Osteocyte (in vitro differentiated cells): Measurements from ENCODE around the gene TIGD6. TPM values are rescaled to one million over a fixed set of nuclear protein-coding genes. Genes with fewer than 3 reads are reported as not detected.

ENCODE experiments used
- DNase-seq: peaks from one replicate; pipeline ENCODE4 v3.0.0; 2021; ENCODE audit warnings: mixed read lengths; ENCODE audit not compliant: unreplicated experiment; ENCODE audit errors: extremely low spot score
- H3K27ac Mint-ChIP-seq: one replicate; pipeline ENCODE4 v1.8.0; 2021; ENCODE audit warnings: mild to moderate bottlenecking, mixed read lengths; ENCODE audit not compliant: unreplicated experiment
- H3K27me3 Mint-ChIP-seq: one replicate; pipeline ENCODE4 v1.8.0; 2021; ENCODE audit warnings: mixed read lengths; ENCODE audit not compliant: unreplicated experiment
- H3K36me3 Mint-ChIP-seq: one replicate; pipeline ENCODE4 v1.8.0; 2021; ENCODE audit warnings: mixed read lengths; ENCODE audit not compliant: unreplicated experiment
- H3K4me1 Mint-ChIP-seq: one replicate; pipeline ENCODE4 v1.8.0; 2021; ENCODE audit warnings: mixed read lengths; ENCODE audit not compliant: unreplicated experiment
- H3K4me3 Mint-ChIP-seq: one replicate; pipeline ENCODE4 v1.8.0; 2021; ENCODE audit warnings: mild to moderate bottlenecking, moderate library complexity, mixed read lengths; ENCODE audit not compliant: unreplicated experiment
- H3K9me3 Mint-ChIP-seq: one replicate; pipeline ENCODE4 v1.8.0; 2021; ENCODE audit warnings: mixed read lengths; ENCODE audit not compliant: unreplicated experiment
- total RNA-seq: library from RNA; stranded (reverse); gene quantifications from 2 replicates; pipeline ENCODE4 v1.2.1, GENCODE V29; 2021
- TF ChIP-seq, protein P1 (sequence below): fragments of 200-600 bp; sonication (generic); IDR thresholded peaks from 2 replicates; pipeline ENCODE4 v1.5.0; 2021; ENCODE audit warnings: antibody characterized with exemption, mild to moderate bottlenecking, moderate library complexity

The TIGD6 gene
- total RNA-seq, 1 donor from 2014 or later: 5.9 TPM

DNA sequence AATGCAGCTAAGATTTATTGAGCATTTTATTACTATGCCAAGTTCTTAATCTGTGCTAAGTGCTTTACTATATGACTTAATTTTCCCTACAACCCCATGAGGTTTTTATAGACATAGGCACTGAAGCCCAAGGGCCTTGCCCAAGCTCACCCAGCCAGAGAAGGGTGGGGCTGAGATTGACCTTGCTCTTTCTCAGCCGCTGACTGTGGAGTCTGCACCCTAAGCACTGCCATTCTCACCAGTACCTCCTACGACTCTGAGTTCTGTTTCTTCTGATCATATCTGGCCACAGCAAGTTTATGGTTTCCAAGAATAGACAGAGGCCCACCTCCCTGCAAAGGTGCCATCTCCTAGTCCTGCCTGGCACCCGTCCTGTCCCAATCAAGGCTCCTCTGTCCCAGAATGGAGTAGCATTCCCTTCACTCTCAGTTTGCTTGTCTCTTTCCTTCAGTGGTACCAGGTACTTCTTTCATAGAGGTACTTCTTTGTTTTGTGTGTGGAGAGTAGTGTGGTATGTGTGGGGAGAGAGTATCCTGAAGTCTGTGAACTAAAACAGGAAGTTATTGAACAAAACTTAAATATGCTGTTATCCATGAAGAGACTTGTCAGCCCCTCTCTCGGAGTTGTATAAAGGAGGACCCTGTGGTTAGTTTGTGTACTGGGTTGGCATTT is 43.3 kb upstream of the TIGD6 start:
- no peak for DNase-seq
- H3K9me3 Mint-ChIP-seq: no peaks in the 10 kb centered on the region
- H3K4me1 Mint-ChIP-seq: peaks cover 37% of the 10 kb centered on the region
- no peaks in the 10 kb centered on the region for H3K27me3 Mint-ChIP-seq
- TF ChIP-seq, protein P1, sequence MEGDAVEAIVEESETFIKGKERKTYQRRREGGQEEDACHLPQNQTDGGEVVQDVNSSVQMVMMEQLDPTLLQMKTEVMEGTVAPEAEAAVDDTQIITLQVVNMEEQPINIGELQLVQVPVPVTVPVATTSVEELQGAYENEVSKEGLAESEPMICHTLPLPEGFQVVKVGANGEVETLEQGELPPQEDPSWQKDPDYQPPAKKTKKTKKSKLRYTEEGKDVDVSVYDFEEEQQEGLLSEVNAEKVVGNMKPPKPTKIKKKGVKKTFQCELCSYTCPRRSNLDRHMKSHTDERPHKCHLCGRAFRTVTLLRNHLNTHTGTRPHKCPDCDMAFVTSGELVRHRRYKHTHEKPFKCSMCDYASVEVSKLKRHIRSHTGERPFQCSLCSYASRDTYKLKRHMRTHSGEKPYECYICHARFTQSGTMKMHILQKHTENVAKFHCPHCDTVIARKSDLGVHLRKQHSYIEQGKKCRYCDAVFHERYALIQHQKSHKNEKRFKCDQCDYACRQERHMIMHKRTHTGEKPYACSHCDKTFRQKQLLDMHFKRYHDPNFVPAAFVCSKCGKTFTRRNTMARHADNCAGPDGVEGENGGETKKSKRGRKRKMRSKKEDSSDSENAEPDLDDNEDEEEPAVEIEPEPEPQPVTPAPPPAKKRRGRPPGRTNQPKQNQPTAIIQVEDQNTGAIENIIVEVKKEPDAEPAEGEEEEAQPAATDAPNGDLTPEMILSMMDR: no peak
- peak overlapping the region; percentile 26 for H3K4me3 Mint-ChIP-seq
- peaks cover 60% of the 10 kb centered on the region for H3K36me3 Mint-ChIP-seq
- peak overlapping the region; percentile 89 for H3K27ac Mint-ChIP-seq

DNA sequence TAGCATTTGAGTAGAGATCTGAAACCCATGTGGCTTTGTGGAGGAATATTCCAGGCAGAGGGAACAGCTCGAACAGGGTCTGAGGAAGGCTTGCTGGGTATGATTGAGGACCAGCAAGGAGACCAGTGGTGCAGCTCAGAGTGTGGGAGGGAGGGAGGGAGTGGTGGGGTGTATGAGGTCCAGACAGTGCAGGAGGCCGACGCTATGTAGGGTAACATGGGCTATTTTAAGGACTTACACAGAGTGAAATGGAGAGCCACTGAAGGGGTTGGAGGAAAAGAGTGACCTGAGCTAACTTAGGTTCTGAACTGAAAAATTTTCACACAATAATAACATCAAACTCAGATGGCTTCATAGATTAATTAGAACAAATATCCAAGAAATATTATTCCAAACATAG is 42.0 kb upstream of the TIGD6 start:
- H3K27ac Mint-ChIP-seq: peak overlapping the region; percentile 67
- H3K27me3 Mint-ChIP-seq: no peaks in the 10 kb centered on the region
- H3K4me1 Mint-ChIP-seq: peaks cover 50% of the 10 kb centered on the region
- H3K4me3 Mint-ChIP-seq: no peak overlapping the region
- no peak for DNase-seq
- TF ChIP-seq, protein P1: no peak
- H3K36me3 Mint-ChIP-seq: peaks cover 62% of the 10 kb centered on the region
- no peaks in the 10 kb centered on the region for H3K9me3 Mint-ChIP-seq

DNA sequence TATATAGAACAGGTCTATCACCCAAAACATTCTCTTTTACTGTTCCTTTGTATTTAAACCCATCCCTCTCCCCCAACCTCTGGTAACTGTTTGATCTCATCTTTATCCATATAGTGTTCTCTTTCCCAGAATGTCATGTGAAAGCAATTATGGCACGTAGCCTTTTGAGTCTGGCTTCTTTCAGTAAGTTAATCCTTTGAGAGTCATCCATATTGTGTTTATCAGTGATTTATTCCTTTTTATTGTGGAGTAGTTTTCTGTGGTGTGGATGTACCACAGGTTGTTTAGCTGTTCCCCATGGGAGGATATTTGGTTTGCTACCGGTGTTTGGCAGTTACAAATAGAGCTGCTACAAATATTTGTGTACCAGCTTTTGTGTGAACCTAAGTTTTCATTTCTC is 38.1 kb upstream of the TIGD6 start:
- peak overlapping the region; percentile 0 for H3K27ac Mint-ChIP-seq
- H3K4me1 Mint-ChIP-seq: peaks cover 57% of the 10 kb centered on the region
- no peaks in the 10 kb centered on the region for H3K9me3 Mint-ChIP-seq
- no peak overlapping the region for H3K4me3 Mint-ChIP-seq
- no peaks in the 10 kb centered on the region for H3K27me3 Mint-ChIP-seq
- DNase-seq: no peak
- TF ChIP-seq, protein P1: no peak
- H3K36me3 Mint-ChIP-seq: peaks cover 76% of the 10 kb centered on the region

DNA sequence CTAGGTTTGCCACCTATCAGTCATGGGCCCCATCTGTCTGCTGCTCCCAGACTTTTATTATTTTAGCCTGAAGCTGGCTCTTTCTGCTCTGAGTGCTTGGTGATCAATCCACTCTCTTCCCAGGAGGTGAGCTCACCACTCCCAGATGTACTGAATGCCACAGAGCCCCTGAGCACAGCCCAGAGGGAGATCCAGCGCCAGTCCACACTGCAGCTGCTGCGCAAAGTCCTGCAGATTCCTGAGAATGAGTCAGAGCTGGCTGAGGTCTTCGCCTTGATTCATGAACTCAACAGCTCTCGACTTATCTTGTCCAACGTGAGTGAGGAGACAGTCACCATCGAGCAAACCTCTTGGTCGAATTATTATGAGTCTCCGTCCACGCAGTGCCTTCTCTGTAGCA is 36.1 kb upstream of the TIGD6 start:
- H3K4me3 Mint-ChIP-seq: no peak overlapping the region
- no peaks in the 10 kb centered on the region for H3K27me3 Mint-ChIP-seq
- peaks cover 75% of the 10 kb centered on the region for H3K36me3 Mint-ChIP-seq
- peaks cover 42% of the 10 kb centered on the region for H3K4me1 Mint-ChIP-seq
- no peaks in the 10 kb centered on the region for H3K9me3 Mint-ChIP-seq
- TF ChIP-seq, protein P1: no peak
- DNase-seq: no peak
- H3K27ac Mint-ChIP-seq: peak overlapping the region; percentile 79

DNA sequence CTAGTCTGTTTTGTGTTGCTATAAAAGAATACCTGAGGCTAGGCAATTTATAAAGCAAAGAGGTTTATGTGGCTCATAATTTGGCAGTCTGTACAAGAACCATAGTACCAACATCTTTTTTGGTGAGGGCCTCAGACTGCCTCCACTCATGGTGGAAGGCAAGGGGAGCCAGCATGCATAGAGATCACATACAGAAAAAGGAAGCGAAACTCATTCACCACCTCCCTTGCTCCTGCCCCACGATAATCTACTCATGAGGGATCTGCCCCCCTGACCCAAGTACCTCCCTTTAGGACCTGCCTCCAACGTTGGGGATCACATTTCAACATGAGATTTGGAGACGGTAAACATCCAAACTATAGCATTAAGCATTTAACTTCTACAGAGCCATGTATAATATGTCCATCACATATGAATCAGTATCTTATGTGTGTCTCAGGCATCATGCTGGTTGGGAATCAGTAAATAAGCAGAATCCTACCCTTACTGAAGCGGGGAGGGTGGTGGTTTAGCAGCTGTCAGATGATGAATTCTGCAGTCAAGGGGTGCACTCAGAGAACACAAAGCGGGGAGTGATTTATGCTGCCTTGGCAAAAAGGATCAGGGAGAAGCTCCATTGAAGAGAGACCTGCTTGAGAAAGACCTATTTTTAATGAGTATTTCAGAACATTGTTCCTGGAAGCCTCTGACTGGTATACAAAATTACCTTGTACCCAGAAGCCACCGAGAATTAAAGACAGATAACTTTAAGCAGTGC is 34.9 kb upstream of the TIGD6 start:
- Mint-ChIP-seq H3K36me3 (peaks cover 75% of the 10 kb centered on the region), H3K27ac (no peak overlapping the region), H3K4me1 (peaks cover 42% of the 10 kb centered on the region), H3K4me3 (no peak overlapping the region), H3K9me3 (no peaks in the 10 kb centered on the region), H3K27me3 (no peaks in the 10 kb centered on the region)
- DNase-seq: no peak
- TF ChIP-seq, protein P1: no peak
